ENCODE measurements around the gene TBX15.
A peak's percentile ranks its signal among the peaks of the same experiment; 100 is the strongest.

TBX15 gene

GRCh38 chr1:118899340-118899739, 88.8 kb downstream of the TBX15 start:
- DNase-seq, result no peak

GRCh38 chr1:118898712-118899111, 89.4 kb downstream of the TBX15 start:
- DNase-seq, result no peak

GRCh38 chr1:118896416-118896815, 91.7 kb downstream of the TBX15 start:
- DNase-seq, result no peak

- DNase-seq, result no peak
Observed at GRCh38 chr1:118894836-118895235, 93.3 kb downstream of the TBX15 start.

- no peak for DNase-seq
Observed at GRCh38 chr1:118890851-118891384, 97.2 kb downstream of the TBX15 start.

GRCh38 chr1:118884946-118885345, 103.2 kb downstream of the TBX15 start:
- no peak for DNase-seq

- no peak for DNase-seq
Observed at GRCh38 chr1:118881751-118882150, 106.4 kb downstream of the TBX15 start.

GRCh38 chr1:118878661-118879060, 109.5 kb downstream of the TBX15 start:
- DNase-seq, result no peak

- no peak for DNase-seq
Observed at GRCh38 chr1:118877668-118878396, 110.3 kb downstream of the TBX15 start.

GRCh38 chr1:118871582-118872171, 116.5 kb downstream of the TBX15 start:
- no peak for DNase-seq

- DNase-seq, result no peak
Observed at GRCh38 chr1:118868387-118868786, 119.8 kb downstream of the TBX15 start.

GRCh38 chr1:118866330-118866729, 121.8 kb downstream of the TBX15 start:
- DNase-seq, result no peak

- DNase-seq, result no peak
Observed at GRCh38 chr1:118863688-118864087, 124.5 kb downstream of the TBX15 start.

- DNase-seq, result no peak
Observed at GRCh38 chr1:118862755-118863154, 125.4 kb downstream of the TBX15 start.

- no peak for DNase-seq
Observed at GRCh38 chr1:118861216-118861615, 126.9 kb downstream of the TBX15 start.

GRCh38 chr1:118859999-118860398, 128.1 kb downstream of the TBX15 start:
- DNase-seq, result no peak

- DNase-seq, result no peak
Observed at GRCh38 chr1:118846443-118846842, 141.7 kb downstream of the TBX15 start.

GRCh38 chr1:118842452-118843201, 145.5 kb downstream of the TBX15 start:
- DNase-seq, result no peak

GRCh38 chr1:118841521-118841920, 146.6 kb downstream of the TBX15 start:
- peak in 1 of 56 donors; percentile 1 for DNase-seq

Measured in nucleus accumbens (tissue), 56 donors.